CD4-positive, alpha-beta T cell treated with Interleukin-2 at 100 ng/mL for 4 hours (primary cell): ENCODE data around the gene DCLK1.

ENCODE experiments used
- DNase-seq: peaks from one replicate; pipeline ENCODE4 v3.0.0-alpha.2; 2020; ENCODE audit warnings: low spot score

DCLK1 gene

DNA sequence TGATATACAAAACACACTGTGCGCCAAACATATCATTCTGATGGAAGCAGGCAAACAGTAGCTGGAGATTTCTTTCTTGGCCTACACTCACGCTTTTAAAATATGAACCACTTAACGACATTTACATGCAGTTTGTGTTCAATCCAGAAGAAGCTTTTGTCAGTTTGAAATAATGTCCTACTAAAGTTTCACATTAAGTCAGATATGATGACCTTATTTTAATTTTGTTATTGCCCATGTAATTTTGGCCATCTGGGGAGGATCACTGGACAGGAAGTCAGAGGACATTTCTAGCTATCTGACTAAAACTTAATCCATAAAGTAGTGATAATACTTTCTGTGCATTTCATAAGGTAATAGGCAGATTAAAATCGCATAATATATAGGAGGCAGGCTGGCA, 98.1 kb downstream of the DCLK1 start:
- DNase-seq = no peak

DNA sequence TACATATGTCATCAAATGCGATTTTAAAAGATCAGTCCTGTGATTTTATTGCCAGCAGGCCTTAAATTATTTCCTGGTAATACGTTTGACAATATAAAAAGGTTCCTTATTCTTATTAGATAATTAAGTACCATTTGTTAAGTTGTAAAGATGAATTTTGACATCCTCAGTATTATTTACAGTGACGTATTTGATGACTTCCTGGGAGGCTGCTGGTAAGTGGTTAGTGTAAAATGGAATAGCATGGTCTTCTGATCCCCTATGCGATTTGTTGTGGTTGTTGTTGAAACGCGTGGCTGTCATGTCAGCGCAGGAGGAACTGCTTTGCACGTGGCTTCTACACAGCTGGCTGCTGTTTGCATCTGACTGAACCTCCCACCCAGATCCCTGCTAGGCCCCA, 99.7 kb downstream of the DCLK1 start:
- DNase-seq = no peak

DNA sequence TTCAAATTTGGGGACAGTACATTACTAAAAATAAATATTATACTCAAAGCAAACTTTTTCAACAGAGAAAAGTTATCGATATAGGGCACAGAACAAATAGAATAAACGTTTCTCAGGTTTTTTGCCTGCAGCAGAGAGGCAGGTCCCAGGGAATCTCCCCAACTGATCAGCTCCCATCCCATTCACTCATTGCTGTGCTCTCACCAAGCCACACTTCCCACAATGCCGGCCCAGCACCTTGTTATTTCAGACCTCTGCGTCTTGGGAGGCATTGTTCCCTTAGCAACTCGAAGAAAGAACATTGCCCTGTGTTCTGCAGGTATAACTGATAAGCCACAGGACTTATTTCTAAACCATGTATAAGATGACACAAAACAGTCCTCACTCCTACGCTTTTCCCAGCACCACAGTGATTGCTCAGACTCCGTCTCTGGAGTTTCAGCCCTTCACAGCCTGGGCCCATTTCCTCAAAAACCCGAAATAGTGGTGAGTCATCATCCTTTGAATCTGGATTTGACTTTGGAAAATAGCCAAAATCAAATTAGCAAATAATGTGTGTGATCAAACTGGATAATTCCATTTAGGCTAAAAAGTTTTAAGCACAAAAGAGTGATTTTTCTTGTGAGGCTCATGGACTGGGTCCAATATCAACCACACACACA, 100.4 kb downstream of the DCLK1 start:
- no peak for DNase-seq

DNA sequence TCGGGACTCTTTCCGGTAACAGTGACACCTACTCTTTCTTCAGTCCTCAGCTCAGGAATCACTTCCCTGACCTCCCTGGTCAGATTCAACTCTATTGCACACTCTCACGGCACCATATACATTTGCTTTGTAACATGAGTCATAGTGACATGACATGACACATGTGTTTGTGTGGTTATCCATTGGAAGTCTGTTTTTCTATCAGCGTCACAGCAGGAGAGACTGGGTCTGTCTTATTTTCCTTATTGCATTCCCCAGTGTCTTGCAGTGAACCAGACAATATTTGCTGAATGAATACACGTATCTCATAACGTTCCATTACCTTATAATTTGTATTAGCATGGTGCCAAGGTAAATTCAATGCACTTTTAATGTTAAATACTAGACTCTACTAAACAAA, 102.0 kb downstream of the DCLK1 start:
- DNase-seq = no peak

DNA sequence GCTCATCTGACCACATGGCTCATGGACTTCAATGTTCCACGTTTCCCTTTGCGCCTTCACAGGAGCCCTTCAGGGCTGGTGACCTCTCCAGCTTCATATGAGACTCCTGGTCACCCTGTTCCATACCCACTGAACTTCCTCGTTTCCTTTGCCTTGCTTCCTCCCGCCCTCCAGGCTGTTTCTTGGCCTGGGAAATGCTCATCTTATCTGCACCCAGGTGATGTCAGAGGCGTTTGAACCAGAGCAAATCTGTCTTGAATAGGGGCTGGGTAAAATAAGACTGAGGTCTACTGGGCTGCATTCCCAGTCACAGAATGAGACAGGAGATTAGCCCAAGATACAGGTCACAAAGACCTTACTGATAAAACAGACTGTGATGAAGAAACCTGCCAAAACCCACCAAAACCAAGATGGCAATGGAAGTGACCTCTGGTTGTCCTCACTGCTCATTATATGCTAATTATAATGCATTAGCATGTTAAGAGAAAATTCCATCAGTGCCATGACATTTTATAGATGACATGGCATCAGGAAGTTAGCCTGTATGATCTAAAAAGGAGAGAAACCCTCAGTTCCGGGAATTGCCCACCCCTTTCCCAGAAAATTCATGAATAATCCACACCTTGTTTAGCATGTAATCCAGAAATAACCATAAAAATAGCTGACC, 102.7 kb downstream of the DCLK1 start:
- DNase-seq = no peak

DNA sequence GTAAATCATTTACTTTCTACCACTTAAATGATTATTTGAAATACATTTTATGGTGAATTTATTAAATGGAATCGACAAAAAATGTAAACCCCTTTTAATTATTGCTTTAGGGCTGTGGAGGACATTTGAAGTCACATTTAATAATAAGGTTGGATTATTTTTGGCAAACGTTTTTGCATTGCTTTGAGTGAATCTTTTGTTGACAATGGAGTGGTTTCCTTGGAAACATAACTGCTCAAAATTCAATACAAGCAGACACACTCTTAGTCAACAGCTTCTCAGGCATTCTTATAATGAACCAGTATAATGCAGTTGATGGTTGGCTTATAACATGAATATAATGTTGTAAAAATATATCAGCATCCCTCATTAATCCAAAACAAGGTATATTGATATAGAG, 104.7 kb downstream of the DCLK1 start:
- DNase-seq = no peak

DNA sequence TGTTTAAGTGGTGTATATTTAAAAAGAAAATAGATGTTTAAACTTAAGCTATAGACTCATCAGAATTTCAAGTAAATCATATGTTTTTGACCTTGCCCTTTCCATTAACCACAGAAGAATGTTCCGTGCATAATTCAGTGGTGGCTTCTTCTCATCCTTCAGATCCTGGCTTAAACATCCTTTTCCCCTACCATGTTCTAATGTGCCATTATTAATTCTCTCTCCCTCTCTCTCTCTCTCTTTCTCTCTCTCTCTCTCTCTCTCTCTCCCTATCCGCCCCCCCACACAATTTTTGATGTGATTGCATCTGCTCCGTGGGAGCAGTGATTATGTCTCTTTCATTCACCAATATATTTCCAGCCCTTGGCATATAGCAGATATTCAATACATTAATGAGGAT, 116.4 kb downstream of the DCLK1 start:
- DNase-seq = no peak

DNA sequence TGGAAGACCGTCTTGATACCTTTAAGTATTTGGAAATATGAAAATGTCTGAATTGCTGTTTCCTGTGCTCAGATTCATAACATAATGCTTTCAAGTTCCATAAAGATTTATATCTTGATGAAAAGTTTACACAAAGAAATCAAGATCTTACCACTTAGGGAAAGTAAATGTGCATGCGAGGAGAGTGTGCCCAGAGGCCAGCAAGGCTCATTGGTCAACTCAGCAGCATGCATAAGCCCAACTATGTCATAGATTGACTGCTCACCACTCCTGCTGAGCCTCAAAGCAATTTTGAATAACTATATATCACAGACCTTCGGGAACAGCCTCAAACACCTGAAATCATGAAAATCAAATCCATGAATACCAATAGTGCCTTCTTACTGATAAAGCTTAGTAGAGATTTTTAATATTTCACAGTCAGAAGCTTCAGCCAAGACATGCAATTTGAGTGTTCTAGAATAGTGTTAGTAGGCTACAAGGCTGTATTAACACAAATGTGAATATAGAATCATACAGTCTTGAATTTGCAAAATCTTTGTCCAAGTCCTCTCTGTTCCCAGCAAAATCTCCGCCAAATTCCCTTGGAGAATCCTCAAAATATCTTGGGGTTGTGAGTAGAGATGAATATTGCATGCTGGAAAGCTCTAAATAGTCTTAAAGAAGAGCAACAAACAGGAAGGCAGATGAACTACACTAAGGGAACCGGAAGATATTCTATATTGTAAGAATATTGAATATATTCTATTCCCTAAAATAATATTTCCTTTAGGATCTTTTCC, 124.1 kb downstream of the DCLK1 start:
- no peak for DNase-seq

DNA sequence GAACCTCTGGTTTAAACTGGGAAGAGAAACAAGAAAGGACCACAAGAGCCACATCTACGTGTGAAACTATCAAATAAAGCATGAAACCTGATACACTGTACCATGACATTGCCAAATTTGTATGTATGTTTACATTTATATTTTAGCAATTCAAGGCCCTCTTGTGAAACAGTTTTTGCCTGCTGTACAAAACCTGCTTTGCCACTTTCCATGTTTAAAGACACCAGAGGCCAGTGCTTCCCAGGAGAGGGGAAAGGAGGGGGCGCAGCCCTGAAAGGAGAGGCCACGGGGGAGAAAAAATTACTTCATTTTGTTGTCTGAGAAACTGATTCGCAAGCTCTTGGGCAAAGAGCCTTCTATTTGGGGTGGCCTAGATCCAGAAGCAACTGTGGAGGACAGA, 124.8 kb downstream of the DCLK1 start:
- no peak for DNase-seq

DNA sequence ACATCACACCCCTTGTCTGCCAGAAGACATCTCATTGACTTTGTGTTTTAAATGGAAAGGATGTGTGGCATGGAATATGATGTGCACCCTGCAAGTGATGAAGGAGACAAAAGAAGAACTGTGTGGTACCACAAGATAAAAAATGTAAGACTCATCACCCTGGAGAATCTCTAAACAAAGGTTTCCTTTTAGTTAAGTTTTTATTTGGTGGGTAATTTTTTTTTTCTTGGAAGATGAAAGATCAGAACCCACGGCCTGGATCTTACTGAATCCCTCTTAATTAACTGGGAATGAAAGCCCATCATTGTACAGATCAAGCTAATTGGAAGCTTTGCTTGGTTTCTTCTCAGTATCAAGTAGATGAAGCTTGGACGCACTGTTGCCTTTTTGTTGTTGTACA, 129.6 kb downstream of the DCLK1 start:
- no peak for DNase-seq

DNA sequence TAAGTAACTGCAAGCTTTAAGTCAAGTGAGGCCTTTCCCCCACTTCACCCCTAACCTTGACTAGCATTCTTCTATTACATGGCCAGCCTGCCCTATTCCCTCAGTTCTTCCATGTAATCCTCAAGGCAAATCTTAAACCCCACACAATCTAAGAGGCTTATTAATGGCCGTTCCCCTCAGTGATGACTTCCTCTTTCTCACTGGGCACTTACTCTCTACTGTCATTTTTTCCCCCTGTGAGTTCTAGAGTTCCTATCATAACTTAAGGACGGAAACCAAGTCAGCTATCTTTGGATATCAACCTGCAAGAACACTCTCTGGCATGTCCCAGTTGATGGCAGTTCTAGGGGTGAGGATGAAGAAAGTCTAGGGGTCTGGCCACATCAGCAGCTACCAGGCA, 131.2 kb downstream of the DCLK1 start:
- DNase-seq = no peak

DNA sequence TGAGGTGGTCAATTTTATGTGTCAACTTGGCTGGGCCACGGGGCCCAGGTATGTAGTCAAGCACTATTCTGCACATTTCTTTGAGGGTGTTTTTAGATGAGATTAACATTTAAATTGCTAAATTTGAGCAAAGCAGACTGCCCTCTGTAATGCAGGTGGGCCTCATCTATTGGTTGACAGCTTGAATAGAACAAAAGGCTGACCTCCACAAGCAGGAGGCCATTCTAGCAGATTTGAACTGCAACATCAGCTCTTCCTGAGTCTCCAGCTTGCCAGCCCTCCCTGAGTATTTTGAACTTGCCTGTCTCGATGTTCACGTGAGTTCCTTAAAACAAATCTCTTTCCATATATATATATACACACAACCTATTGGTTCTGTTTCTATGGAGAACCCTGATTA, 134.8 kb downstream of the DCLK1 start:
- no peak for DNase-seq

DNA sequence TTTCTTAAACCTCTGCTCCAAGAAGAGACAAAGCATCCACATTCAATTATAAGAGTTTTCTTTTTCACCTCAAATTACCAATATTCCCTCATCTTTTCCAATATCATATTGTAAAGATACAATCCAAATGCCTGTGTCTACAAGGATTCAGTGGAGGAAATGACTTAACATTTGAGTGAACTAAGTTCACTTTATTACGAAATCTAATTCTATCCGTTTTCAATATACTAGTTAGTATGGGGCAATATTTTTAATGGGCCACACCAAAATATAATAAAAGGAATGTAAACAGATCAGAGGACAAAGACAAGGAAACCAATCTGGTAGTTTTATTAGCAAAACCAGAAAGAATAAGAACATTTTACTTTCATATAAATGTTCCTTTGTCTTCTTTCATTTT, 136.0 kb downstream of the DCLK1 start:
- no peak for DNase-seq

DNA sequence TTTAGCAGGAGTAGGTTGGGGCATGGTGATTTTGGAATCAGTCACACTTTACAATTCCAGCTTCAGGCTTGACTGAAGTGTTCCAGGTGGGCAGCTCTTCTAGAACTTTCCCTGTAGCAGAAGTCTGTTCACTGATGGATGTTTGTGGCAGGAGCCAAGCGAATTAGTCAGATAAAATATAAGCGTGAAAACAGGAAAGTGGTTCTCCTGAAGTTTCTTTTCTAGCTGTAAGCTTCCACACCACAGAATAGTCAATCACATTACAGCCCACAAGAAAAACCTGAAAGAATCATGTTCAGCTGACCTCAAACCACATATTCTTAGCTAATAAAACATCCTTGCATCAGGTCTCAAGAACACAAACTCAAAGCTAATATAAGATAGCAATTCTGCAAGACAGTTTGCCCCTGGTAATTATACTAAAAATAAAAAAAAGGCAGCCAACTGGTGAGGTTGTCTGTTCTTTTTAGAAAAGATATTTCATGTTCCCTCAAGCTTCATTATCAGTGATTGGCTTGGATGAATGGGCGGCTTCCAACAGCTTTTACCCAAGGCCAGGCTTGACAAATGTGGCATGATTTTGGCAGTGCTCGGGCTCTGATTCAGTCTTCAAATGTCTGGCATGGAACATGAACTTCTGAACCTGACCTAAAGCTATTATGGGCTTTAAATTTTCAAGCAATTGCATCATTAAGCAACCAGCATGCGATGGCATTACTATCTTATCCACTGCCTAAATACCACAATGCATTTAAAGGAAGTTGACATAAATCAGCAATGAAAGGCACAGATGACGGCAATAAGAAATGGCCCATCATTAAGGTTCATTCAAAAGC, 136.8 kb downstream of the DCLK1 start:
- no peak for DNase-seq

DNA sequence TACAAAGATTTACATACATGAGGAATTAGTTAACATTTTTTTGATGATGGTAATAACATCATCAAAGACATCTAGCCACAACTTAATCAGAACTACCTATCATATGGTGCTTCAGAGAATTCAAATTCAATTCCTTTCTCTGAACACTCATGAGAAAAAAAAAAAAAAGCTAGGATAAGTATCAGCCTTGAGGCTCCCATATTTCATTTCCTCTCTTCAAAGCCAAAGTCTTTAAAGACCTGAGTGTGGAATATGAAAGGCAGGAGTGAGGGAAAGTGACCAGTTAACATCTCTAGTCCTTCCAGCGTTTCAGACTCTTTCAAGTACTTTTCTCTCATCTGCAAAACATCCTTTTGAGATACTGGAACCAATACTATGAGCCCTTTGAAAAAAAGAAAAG, 137.5 kb downstream of the DCLK1 start:
- DNase-seq = no peak

DNA sequence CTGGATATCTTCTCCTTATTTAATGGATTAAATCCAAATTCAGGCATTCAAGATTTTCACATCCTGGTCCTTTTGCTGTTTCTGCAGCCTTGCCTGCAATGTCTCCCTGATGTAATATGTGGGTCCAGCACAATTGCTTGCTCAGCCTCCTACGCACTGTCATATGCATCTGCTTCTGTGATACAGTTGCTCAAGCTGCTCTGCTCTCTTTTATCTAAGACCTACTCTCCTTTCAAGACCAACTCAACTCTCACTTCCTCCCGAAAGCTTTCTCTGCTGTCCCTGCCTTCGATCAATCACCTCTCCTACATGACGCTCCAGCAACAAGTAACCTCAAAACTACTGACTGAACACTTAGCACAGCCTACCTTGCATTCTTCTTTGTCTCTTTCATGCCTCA, 138.2 kb downstream of the DCLK1 start:
- no peak for DNase-seq

DNA sequence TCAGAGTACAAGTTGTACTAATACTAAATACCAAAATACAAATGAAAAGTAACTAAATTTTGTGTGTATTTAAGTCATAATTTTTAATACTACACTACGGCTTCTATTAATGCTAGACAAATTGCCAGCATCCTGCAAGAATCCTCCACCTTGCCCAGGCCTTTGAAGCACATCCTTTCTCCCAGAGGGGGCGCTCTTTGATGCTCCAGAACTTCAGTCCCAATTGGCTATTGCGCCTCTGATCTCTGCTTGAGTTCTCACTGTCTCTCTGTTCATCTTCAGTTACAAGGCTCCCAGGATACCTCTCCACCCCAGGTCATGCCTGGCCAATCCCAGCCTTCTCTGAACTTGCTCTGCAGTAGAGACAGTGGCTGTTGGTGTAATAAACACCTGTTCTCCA, 141.0 kb downstream of the DCLK1 start:
- DNase-seq = no peak

DNA sequence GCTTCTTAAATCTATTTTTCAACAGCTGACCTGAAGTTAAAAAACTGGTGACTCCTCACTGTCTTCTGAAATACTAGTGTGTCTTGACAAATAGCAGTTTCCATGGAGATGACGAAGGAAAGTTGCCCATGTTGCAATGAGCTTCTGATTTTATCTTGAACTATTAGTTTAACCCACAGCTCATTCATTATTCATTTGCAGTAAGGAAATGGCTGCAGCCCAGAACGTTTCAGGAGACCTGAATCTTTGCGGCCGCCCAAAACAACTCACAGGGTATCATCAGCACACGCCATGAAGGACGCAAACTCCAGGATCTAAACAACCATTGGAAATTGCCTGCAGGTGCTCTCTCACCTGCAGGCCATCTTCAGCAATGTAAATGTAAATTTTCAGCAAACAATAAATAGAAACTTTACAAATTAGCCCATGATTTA, 142.5 kb downstream of the DCLK1 start:
- DNase-seq = no peak

DNA sequence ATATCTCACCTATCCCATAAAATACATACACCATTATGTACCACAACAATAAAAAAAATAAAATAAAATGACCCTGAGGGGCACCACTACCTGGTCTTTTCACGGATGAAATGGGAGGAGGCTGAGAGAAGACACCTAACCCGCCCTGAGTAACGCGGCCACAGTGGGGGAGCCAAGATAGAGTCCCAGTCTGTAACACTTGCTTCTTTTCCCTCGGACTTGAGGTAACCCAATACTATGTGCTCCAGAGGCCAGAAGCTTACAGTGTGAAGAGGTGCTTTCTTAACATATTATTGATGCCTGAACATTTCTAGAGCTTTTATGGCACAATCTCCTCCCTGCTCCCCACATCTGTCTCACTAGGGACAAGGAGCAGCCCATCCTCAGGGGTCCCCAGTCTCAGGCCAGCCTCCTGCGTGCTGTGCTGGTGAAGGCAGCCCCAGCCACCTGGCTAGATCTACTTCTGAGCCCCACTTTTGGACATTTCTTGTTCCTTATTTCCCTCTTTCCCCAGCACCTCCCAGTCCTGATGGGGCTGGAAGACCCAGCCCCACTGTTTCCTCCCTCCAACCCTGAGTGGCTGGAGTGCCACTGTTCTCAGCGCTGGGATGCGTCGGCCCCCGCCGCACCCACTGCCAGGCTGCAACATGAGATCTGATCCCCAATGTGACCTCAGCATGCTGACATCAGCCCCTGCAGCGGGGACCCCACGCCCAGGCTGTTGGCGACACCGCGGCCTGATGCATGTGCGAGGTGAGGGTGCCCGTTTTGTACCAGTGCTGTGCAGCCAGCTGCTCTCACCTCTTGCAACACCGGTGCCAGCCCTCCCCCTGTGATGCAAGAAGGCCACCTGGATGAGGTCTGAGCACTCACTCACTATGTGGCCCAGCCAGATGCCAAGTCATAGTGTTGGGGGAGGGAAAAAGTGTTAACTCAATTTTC, 143.3 kb downstream of the DCLK1 start:
- no peak for DNase-seq

DNA sequence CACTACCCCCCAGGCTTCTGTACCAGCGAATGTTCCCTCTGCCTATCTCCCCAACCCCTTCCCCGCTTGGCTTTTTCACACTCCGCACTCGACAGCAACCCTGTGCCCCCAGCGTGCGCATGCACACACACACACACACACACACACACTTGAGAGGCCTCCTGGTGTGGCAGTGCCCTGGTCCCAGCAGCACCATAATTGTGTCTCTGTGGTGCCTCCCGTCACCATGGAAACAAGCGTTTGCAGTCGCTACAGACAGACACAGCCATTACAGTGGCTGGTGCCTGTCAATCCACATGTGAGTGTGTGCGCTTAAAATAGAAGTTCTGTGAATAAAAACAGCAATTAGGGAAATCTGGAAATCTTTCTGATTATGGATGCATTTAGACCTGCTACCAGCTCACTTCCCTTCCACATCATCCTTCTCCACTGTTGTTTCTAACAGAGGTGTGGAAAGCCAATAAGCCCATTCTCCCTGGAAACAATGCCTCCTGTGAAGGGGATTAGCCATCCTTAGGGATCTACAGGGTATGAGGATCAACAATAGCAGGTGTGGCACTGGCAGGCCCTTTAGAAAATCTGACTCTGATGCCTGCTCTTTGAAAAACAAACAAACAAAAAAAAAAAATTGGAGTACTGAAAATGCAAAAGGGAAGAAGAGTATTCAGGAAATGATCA, 146.3 kb downstream of the DCLK1 start:
- no peak for DNase-seq

DNA sequence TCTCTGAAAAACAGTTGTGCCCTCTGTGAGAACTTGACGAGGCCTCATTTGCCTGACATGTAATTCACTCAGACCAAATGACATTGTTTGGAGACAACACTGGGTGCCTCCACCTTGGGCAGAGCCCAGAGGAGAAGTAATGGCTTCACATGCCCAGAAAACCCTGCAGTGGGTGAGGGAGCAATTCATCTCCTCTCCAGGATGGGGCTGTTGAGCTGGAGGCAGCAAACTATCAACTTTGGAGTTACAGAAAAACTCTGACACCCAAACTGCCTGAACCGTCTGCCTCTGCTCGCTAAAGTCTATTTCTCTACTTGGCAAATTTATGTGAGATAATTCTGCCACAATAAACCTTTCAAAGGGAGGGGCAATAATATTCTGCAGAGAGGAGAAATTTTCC, 146.9 kb downstream of the DCLK1 start:
- no peak for DNase-seq
